LNCaP clone FGC (cell line): ENCODE data around the gene LUZP1.

ENCODE experiments used
- DNase-seq: peaks from one replicate; pipeline ENCODE4 v3.0.0-alpha.2; 2011; ENCODE audit warnings: low read depth
- H3K4me3 ChIP-seq: 2 replicates; pipeline ENCODE4 v1.5.1; 2011; ENCODE audit warnings: mild to moderate bottlenecking, low read depth, low read length, control low read depth
- CTCF ChIP-seq: IDR thresholded peaks from 2 replicates; pipeline ENCODE4 v1.5.1; 2012; ENCODE audit warnings: mild to moderate bottlenecking; ENCODE audit not compliant: control insufficient read depth, insufficient read depth; ENCODE audit errors: extremely low read depth

LUZP1 gene

GRCh38 chr1:23125489-23125888, 43.2 kb downstream of the LUZP1 start:
- no peak for TF ChIP-seq CTCF
- DNase-seq: no peak
- H3K4me3 ChIP-seq: no peak overlapping the region

- TF ChIP-seq CTCF: no peak
- no peak for DNase-seq
- H3K4me3 ChIP-seq: no peak overlapping the region
These were observed 44.2 kb downstream of the LUZP1 start for GRCh38 chr1:23124259-23125026.

GRCh38 chr1:23123528-23123927, 45.1 kb downstream of the LUZP1 start:
- H3K4me3 ChIP-seq: no peak overlapping the region
- no peak for DNase-seq
- no peak for TF ChIP-seq CTCF

GRCh38 chr1:23122796-23123195, 45.9 kb downstream of the LUZP1 start:
- DNase-seq: no peak
- no peak overlapping the region for H3K4me3 ChIP-seq
- TF ChIP-seq CTCF: no peak

- no peak overlapping the region for H3K4me3 ChIP-seq
- no peak for DNase-seq
- TF ChIP-seq CTCF: no peak
These were observed 46.5 kb downstream of the LUZP1 start for GRCh38 chr1:23122023-23122748.

GRCh38 chr1:23120383-23120782, 48.3 kb downstream of the LUZP1 start:
- no peak overlapping the region for H3K4me3 ChIP-seq
- TF ChIP-seq CTCF: no peak
- DNase-seq: no peak
